GM12878 (cell line): ENCODE measurements around the gene FBRSL1. TPM values are rescaled to one million over a fixed set of nuclear protein-coding genes. Genes with fewer than 3 reads are reported as not detected.

Experiments used
- ATAC-seq: fragments of 200-7000 bp; cut with Tn5 transposase; 3 replicates; pipeline ENCODE4 v1.9.1; 2020; ENCODE audit warnings: mild to moderate bottlenecking, moderate library complexity
- BruUV-seq: library from RNA; stranded (reverse); fragments of 400-500 nt; replicated peaks from 2 replicates; lab custom pipeline; 2021; lab: Mats Ljungman, UMichigan
- CTCF ChIA-PET: fragments of 300-600 bp; sonication (Branson Sonifier 250); formaldehyde crosslinking; extraction: SDS; loops from one replicate; lab custom pipeline; 2021; ENCODE audit warnings: inconsistent platforms; lab: Yijun Ruan, JAX
- POLR2A ChIA-PET: fragments of 350-600 bp; formaldehyde crosslinking; extraction: SDS; loops from one replicate; lab custom pipeline; 2021; ENCODE audit warnings: inconsistent platforms; lab: Charles Lee
- RAD21 ChIA-PET: fragments of 300-600 bp; sonication (Branson Sonifier 250); formaldehyde crosslinking; loops from one replicate; lab custom pipeline; 2023; ENCODE audit warnings: antibody characterized with exemption; ENCODE audit not compliant: unreplicated experiment; lab: Charles Lee
- SMC1A ChIA-PET: fragments of 300-600 bp; sonication (Branson Sonifier 250); formaldehyde crosslinking; loops from one replicate; lab custom pipeline; 2023; ENCODE audit not compliant: unreplicated experiment, uncharacterized antibody; lab: Charles Lee
- DNase-seq: peaks from one replicate; pipeline ENCODE4 v3.0.0-alpha.2; 2011; ENCODE audit warnings: low read depth, low spot score
- FAIRE-seq: peaks from 3 replicates; lab custom pipeline; 2011; peaks lifted over from hg19 to GRCh38; lab: Jason Lieb, UNC
- H2AFZ ChIP-seq: 2 replicates; pipeline ENCODE4 v1.6.0; 2011; ENCODE audit warnings: low read depth, low read length, control low read depth; ENCODE audit not compliant: control insufficient read depth
- H3K27ac ChIP-seq: 2 replicates; pipeline ENCODE4 v1.5.1; 2011; ENCODE audit warnings: control low read depth; ENCODE audit not compliant: control insufficient read depth, insufficient read depth
- H3K27me3 ChIP-seq, 2 experiments: replicated peaks in 1 of 2; 2 replicates each; pipeline versions ENCODE4 v1.6.0 to v1.6.1; 2011; ENCODE audit warnings: low read length in 1 of 2; ENCODE audit not compliant: control insufficient read depth in 2 of 2, insufficient read depth in 2 of 2
- H3K36me3 ChIP-seq, 2 experiments: 2 replicates each; pipeline ENCODE4 v1.5.1; 2011; ENCODE audit warnings: low read length in 1 of 2; ENCODE audit not compliant: control insufficient read depth in 2 of 2, insufficient read depth in 2 of 2
- H3K4me1 ChIP-seq: 2 replicates; pipeline ENCODE4 v1.6.1; 2011; ENCODE audit warnings: mild to moderate bottlenecking, low read length, moderate library complexity, mixed read lengths; ENCODE audit not compliant: control insufficient read depth, insufficient read depth
- H3K4me2 ChIP-seq: 2 replicates; pipeline ENCODE4 v1.6.0; 2011; ENCODE audit warnings: control low read depth; ENCODE audit not compliant: control insufficient read depth, insufficient read depth
- H3K4me3 ChIP-seq: fragments of 200-600 bp; sonication (generic); 2 replicates; pipeline ENCODE4 v1.5.1; 2016
- H3K79me2 ChIP-seq: 2 replicates; pipeline ENCODE4 v1.6.0; 2011; ENCODE audit warnings: low read length; ENCODE audit not compliant: control insufficient read depth, insufficient read depth
- H3K9ac ChIP-seq: 2 replicates; pipeline ENCODE4 v1.8.0; 2011; ENCODE audit warnings: low read length, control low read depth, mixed read lengths; ENCODE audit not compliant: control insufficient read depth, insufficient read depth
- H3K9me3 ChIP-seq: replicated peaks from 3 replicates; pipeline ENCODE4 v1.5.1; 2011; ENCODE audit warnings: mild to moderate bottlenecking, low read length; ENCODE audit not compliant: control insufficient read depth, insufficient read depth
- H4K20me1 ChIP-seq: 2 replicates; pipeline ENCODE4 v1.6.0; 2011; ENCODE audit not compliant: control insufficient read depth, insufficient read depth
- CREB1 ChIP-seq: IDR thresholded peaks from 2 replicates; pipeline ENCODE4 v1.6.1; 2012; ENCODE audit warnings: low read depth, mild to moderate bottlenecking, inconsistent platforms
- EZH2 ChIP-seq: IDR thresholded peaks from 2 replicates; pipeline ENCODE4 v1.6.1; 2012; ENCODE audit warnings: low read depth, mild to moderate bottlenecking, control low read depth, inconsistent platforms, low read length, borderline replicate concordance; ENCODE audit not compliant: control insufficient read depth
- JUND ChIP-seq: IDR thresholded peaks from 2 replicates; pipeline ENCODE4 v1.6.1; 2012; ENCODE audit warnings: low read depth, mild to moderate bottlenecking, low read length, improper control_type of control experiment, moderate library complexity
- NFIC ChIP-seq: IDR thresholded peaks from 2 replicates; pipeline ENCODE4 v1.6.1; 2012; ENCODE audit warnings: low read depth, mild to moderate bottlenecking, inconsistent platforms, low read length, moderate library complexity
- NR2C2 ChIP-seq: IDR thresholded peaks from 2 replicates; pipeline ENCODE4 v1.6.1; 2011; ENCODE audit warnings: borderline replicate concordance, low read depth; ENCODE audit not compliant: control insufficient read depth, insufficient read length
- RFX5 ChIP-seq: IDR thresholded peaks from 2 replicates; pipeline ENCODE4 v1.6.1; 2011; ENCODE audit warnings: low read depth, low read length, improper control_type of control experiment
- SREBF2 ChIP-seq: IDR thresholded peaks from 2 replicates; pipeline ENCODE4 v1.6.1; 2012; ENCODE audit warnings: mild to moderate bottlenecking, low read length
- STAT3 ChIP-seq: IDR thresholded peaks from 2 replicates; pipeline ENCODE4 v1.6.1; 2011; ENCODE audit warnings: low read depth, low read length, improper control_type of control experiment
- ZNF274 ChIP-seq: IDR thresholded peaks from one replicate; pipeline ENCODE4 v1.8.0; 2011; ENCODE audit not compliant: insufficient read length, insufficient read depth
- ZZZ3 ChIP-seq: IDR thresholded peaks from 2 replicates; pipeline ENCODE4 v1.6.1; 2011; ENCODE audit warnings: low read depth; ENCODE audit not compliant: control insufficient read depth, insufficient read length
- WGBS: methylation state at CpG from one replicate; pipeline ENCODE4 v1.1.6; 2016; ENCODE audit warnings: low lambda C conversion rate; ENCODE audit not compliant: insufficient replicate concordance, insufficient coverage; ENCODE audit errors: missing lambda C conversion rate; 5-methylcytosine and 5-hydroxymethylcytosine counted together
- in situ Hi-C: fragments of 300-500 bp; cut with MboI; formaldehyde crosslinking; loops from 9 replicates; pipeline ENCODE4 v1.14.3; 2018; ENCODE audit warnings: mixed read lengths
- intact Hi-C: fragments of 100-400 bp; cut with micrococcal nuclease; formaldehyde crosslinking; loops from one replicate; pipeline ENCODE4 v1.14.2; 2022; ENCODE audit not compliant: unreplicated experiment
- polyA plus RNA-seq, 11 experiments: library from polyadenylated mRNA; depleted of rRNA in 4 of 11; unstranded in 6 of 11; stranded (reverse) in 5 of 11; fragments of >200 nt; fragmentation: Nextera tagmentation in 4 of 11; fragmentation: Illumina TruSeq in 1 of 11; extraction: Ambion mirVana in 4 of 11; extraction: Trizol in 1 of 11; gene quantifications; 1 replicate in 1 of 11; 2 replicates in 10 of 11; pipeline versions ENCODE4 v1.2.1 to v1.2.3, GENCODE V29; 2011 to 2016; ENCODE audit warnings: inconsistent platforms in 2 of 11, missing spikeins in 2 of 11, low read depth in 1 of 11
- total RNA-seq, 4 experiments: library from RNA; depleted of rRNA in 3 of 4; stranded (reverse); fragments of >200 nt in 3 of 4; fragmentation: Illumina TruSeq in 1 of 4; extraction: Trizol in 1 of 4; gene quantifications; 2 replicates each; pipeline versions ENCODE4 v1.2.1 to v1.2.3, GENCODE V29; 2013 to 2021
- TF ChIP-seq, protein P1 (sequence below): fragments of 450-650 bp; IDR thresholded peaks from 2 replicates; pipeline ENCODE4 v1.6.1; 2017; ENCODE audit warnings: borderline replicate concordance
- TF ChIP-seq, protein P2 (sequence below): IDR thresholded peaks from 2 replicates; pipeline ENCODE4 v1.6.1; 2011; ENCODE audit warnings: low read depth, mild to moderate bottlenecking, low read length, moderate library complexity, borderline replicate concordance; ENCODE audit errors: extremely low read depth

Gene FBRSL1
- total and polyA plus RNA-seq, 10 of the 15 experiments (the other 5 are each of a cell fraction or from before 2014, with no cell fraction given): 0.19 to 55.1 (median 4.1) TPM

DNA sequence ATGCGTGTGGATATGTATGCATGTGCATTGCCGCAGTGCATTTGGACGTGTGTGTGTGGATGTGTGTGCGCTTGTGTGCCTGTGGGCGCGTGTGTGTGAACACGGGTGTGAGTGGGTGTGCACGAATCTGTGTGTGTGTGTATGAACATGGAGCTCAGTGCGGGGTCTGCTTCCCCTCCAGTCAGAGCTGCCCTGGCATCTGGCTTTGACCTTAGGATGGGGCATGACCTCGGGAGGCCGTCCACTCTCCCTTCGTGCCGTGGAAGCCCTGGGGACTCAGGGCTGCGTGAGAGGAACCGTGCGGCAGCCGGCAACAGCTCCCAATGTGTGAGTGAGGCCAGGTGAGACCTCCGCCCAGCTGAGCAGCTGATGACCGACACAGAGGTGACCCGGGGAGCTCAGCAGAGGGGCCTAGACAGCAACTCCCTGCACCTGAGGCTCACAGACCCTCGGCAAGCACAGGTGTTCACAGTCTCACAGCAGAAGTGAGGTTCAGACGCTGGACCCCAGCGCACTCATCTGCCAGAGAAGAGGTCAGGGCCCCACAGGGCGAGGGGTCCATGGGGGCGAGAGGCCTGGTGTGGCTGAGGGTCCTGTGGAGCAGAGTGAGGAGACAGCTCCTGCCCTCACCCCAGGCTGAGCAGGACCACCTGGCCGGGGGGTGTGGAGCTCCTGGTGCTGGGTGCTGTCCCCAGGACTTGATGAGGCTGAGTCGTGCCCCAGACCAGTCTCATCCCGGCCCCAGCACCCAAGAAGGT is 33.6 kb upstream of the FBRSL1 start (continued):
- no peak for TF ChIP-seq JUND
- no peak for TF ChIP-seq ZZZ3
- TF ChIP-seq ZNF274: no peak
- no peak for TF ChIP-seq NFIC
- TF ChIP-seq, all 136 proteins: peak for 0

DNA sequence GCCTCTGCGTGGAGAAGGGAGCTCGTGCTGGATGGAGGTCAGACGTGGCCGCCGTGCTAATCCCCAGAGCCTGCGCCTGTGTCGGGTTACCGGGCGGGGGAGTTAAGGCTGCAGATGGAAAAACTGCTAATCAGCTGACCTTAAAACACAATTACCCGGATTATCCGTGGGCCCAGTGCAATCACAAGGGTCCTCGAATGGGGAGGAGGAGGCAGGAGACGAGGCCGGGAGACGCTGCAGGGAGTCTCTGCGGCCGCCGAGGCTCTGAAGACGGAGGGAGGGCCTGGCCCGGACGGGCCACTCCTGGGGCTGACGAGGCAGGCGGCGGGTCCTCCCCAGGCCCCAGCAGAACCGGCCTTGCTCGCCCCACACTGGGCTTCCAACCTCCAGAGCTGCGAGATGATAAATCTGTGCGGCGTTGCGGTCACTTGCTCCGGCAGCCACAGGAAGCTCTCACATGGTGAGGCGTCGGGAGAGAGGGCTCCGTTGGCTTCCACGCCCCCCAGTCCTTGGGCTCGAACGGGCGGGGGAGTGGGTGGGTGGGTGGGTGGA is 32.9 kb upstream of the FBRSL1 start:
- 79% methylated on average over 37 of the region's 38 CpGs for WGBS
- no peak overlapping the region for H3K27ac ChIP-seq
- TF ChIP-seq NR2C2: no peak
- TF ChIP-seq, protein P1, sequence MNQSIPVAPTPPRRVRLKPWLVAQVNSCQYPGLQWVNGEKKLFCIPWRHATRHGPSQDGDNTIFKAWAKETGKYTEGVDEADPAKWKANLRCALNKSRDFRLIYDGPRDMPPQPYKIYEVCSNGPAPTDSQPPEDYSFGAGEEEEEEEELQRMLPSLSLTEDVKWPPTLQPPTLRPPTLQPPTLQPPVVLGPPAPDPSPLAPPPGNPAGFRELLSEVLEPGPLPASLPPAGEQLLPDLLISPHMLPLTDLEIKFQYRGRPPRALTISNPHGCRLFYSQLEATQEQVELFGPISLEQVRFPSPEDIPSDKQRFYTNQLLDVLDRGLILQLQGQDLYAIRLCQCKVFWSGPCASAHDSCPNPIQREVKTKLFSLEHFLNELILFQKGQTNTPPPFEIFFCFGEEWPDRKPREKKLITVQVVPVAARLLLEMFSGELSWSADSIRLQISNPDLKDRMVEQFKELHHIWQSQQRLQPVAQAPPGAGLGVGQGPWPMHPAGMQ: no peak
- TF ChIP-seq STAT3: no peak
- TF ChIP-seq RFX5: no peak
- TF ChIP-seq CREB1: no peak
- no peak for TF ChIP-seq SREBF2
- TF ChIP-seq, protein P2, sequence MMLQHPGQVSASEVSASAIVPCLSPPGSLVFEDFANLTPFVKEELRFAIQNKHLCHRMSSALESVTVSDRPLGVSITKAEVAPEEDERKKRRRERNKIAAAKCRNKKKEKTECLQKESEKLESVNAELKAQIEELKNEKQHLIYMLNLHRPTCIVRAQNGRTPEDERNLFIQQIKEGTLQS: no peak
- no peak for TF ChIP-seq EZH2
- H2AFZ ChIP-seq: no peak overlapping the region
- H3K4me1 ChIP-seq: peaks cover 2% of the 10 kb centered on the region; the same call in 1 of the 2 replicates
- no peaks in the 10 kb centered on the region; the same call in 2 of the 3 replicates for H3K9me3 ChIP-seq
- no peak overlapping the region for H3K4me3 ChIP-seq
- H3K27me3 ChIP-seq: no peaks in the 10 kb centered on the region
- ChIA-PET POLR2A (no interaction called here), CTCF (interaction anchor here (0.6 kb wide), 2 partner anchors 19 to 1037 kb away, joined by 3 read pairs; no protein-coding TSS in a partner anchor), RAD21 (no interaction called here), SMC1A (no interaction called here)
- no peaks in the 10 kb centered on the region for H3K36me3 ChIP-seq
- H3K79me2 ChIP-seq: no peaks in the 10 kb centered on the region
- no peaks in the 10 kb centered on the region for H4K20me1 ChIP-seq
- no peak for FAIRE-seq
- ATAC-seq: no peak
- in situ Hi-C loops: no loop called here
- BruUV-seq: no TSS peak
- H3K9ac ChIP-seq: no peak overlapping the region
- intact Hi-C loops: no loop called here
- no peak for DNase-seq
- no peak overlapping the region for H3K4me2 ChIP-seq
